K562 (cell line): ENCODE measurements around the gene CORO1A. TPM values are rescaled to one million over a fixed set of nuclear protein-coding genes. Genes with fewer than 3 reads are reported as not detected.

Experiments
- ATAC-seq: fragments of 200-7000 bp; cut with Tn5 transposase; 3 replicates; pipeline ENCODE4 v1.9.1; 2020; ENCODE audit warnings: moderate library complexity
- BruUV-seq: library from RNA; stranded (reverse); fragments of 400-500 nt; replicated peaks from 2 replicates; lab custom pipeline; 2021; lab: Mats Ljungman, UMichigan
- CTCF ChIA-PET: fragments of 300-600 bp; formaldehyde crosslinking; extraction: SDS; loops from one replicate; lab custom pipeline; 2021; ENCODE audit warnings: low intra/inter-chr PET ratio; lab: Yijun Ruan, JAX
- POLR2A ChIA-PET: fragments of 300-600, 350-650 bp; sonication (Branson Sonifier 250); formaldehyde crosslinking; extraction: SDS; loops from one replicate; lab custom pipeline; 2021; ENCODE audit warnings: antibody characterized with exemption, inconsistent platforms; lab: Yijun Ruan, JAX
- DNase-seq, 4 experiments: peaks; one replicate each; pipeline versions ENCODE4 v3.0.0 to v3.0.0-alpha.2; 2011 to 2018; ENCODE audit warnings: low spot score in 3 of 4, mixed read lengths in 3 of 4; ENCODE audit errors: extremely low read depth in 1 of 4
- FAIRE-seq: peaks from 2 replicates; lab custom pipeline; 2011; peaks lifted over from hg19 to GRCh38; lab: Jason Lieb, UNC
- H2AFZ ChIP-seq: 2 replicates; pipeline ENCODE4 v1.6.0; 2011; ENCODE audit warnings: low read depth, low read length, control low read depth, inconsistent platforms
- H3K27ac ChIP-seq: fragments of 200-600 bp; 3 replicates; pipeline ENCODE4 v1.8.0; 2011; ENCODE audit warnings: low read depth, mild to moderate bottlenecking, control low read depth, inconsistent platforms, low read length, moderate library complexity, mixed read lengths; ENCODE audit errors: extremely low read depth
- H3K27me3 ChIP-seq, 2 experiments: fragments of 300-600 bp in 1 of 2; 2 replicates in 1 of 2; 3 replicates in 1 of 2; pipeline versions ENCODE4 v1.6.0 to v1.8.0; 2011; ENCODE audit warnings: inconsistent platforms in 2 of 2, low read length in 2 of 2, mild to moderate bottlenecking in 1 of 2, mixed read lengths in 1 of 2, moderate library complexity in 1 of 2; ENCODE audit not compliant: control insufficient read depth in 2 of 2, insufficient read depth in 2 of 2
- H3K36me3 ChIP-seq: fragments of 300-600 bp; 3 replicates; pipeline ENCODE4 v1.8.0; 2011; ENCODE audit warnings: mild to moderate bottlenecking, low read length, inconsistent platforms; ENCODE audit not compliant: control insufficient read depth, insufficient read depth
- H3K4me1 ChIP-seq, 2 experiments: fragments of 200-600 bp in 1 of 2; replicated peaks in 1 of 2; 2 replicates in 1 of 2; 3 replicates in 1 of 2; pipeline versions ENCODE4 v1.5.1 to v1.8.0; 2011; ENCODE audit warnings: inconsistent platforms in 2 of 2, low read length in 2 of 2, mild to moderate bottlenecking in 1 of 2, mixed read lengths in 1 of 2, moderate library complexity in 1 of 2; ENCODE audit not compliant: control insufficient read depth in 2 of 2, insufficient read depth in 2 of 2
- H3K4me2 ChIP-seq: 2 replicates; pipeline ENCODE4 v1.6.1; 2011; ENCODE audit warnings: low read length, control low read depth, inconsistent platforms, mixed read lengths; ENCODE audit not compliant: insufficient read depth
- H3K4me3 ChIP-seq: fragments of 200-600 bp; sonication (generic), shearing (Covaris generic); 2 replicates; pipeline ENCODE4 v1.5.1; 2016; ENCODE audit warnings: control low read depth, inconsistent platforms
- H3K79me2 ChIP-seq: fragments of 200-600 bp; 3 replicates; pipeline ENCODE4 v1.8.0; 2011; ENCODE audit warnings: low read length, inconsistent platforms; ENCODE audit not compliant: control insufficient read depth, insufficient read depth
- H3K9ac ChIP-seq, 2 experiments: 2 replicates each; pipeline versions ENCODE4 v1.6.0 to v1.6.1; 2011; ENCODE audit warnings: low read depth in 2 of 2, low read length in 2 of 2, control low read depth in 1 of 2, inconsistent platforms in 1 of 2, mild to moderate bottlenecking in 1 of 2, mixed read lengths in 1 of 2; ENCODE audit not compliant: insufficient read depth in 1 of 2
- H3K9me1 ChIP-seq: one replicate; pipeline ENCODE4 v1.6.0; 2011; ENCODE audit warnings: inconsistent platforms, mild to moderate bottlenecking, low read length, moderate library complexity; ENCODE audit not compliant: control insufficient read depth, insufficient read depth
- H3K9me3 ChIP-seq: replicated peaks from 2 replicates; pipeline ENCODE4 v1.5.1; 2011; ENCODE audit warnings: low read depth, low read length, inconsistent platforms; ENCODE audit not compliant: control insufficient read depth, insufficient read depth
- H4K20me1 ChIP-seq: replicated peaks from 2 replicates; pipeline ENCODE4 v1.6.1; 2011; ENCODE audit warnings: low read length, inconsistent platforms, mixed read lengths; ENCODE audit not compliant: control insufficient read depth, insufficient read depth
- CLOCK ChIP-seq: fragments of 250-450 bp; sonication (Bioruptor Pico); IDR thresholded peaks from 2 replicates; pipeline ENCODE4 v1.4.0; 2020; ENCODE audit warnings: mild to moderate bottlenecking, moderate library complexity, borderline replicate concordance
- CREB1 ChIP-seq, 2 experiments: sonication (generic) in 1 of 2; formaldehyde crosslinking in 1 of 2; IDR thresholded peaks; 2 replicates each; pipeline versions ENCODE4 v1.6.1 to v1.8.0; 2012 to 2022; ENCODE audit warnings: inconsistent platforms in 1 of 2, mild to moderate bottlenecking in 1 of 2, missing genetic modification reagents in 1 of 2, moderate library complexity in 1 of 2
- FOXP1 ChIP-seq: sonication (generic); formaldehyde crosslinking; IDR thresholded peaks from 2 replicates; pipeline ENCODE4 v1.8.0; 2022; ENCODE audit warnings: mild to moderate bottlenecking, missing genetic modification reagents
- WGBS: fragments of 100-300 bp; shearing (Covaris generic); methylation state at CpG from one replicate; pipeline ENCODE4 v1.1.6; 2016; ENCODE audit warnings: low coverage, mixed read lengths; ENCODE audit not compliant: insufficient coverage; ENCODE audit errors: missing lambda C conversion rate; 5-methylcytosine and 5-hydroxymethylcytosine counted together
- in situ Hi-C: fragments of 300-500 bp; cut with MboI; formaldehyde crosslinking; loops from 4 replicates; pipeline ENCODE4 v1.15.0; 2018; ENCODE audit warnings: inconsistent platforms, mixed read lengths
- intact Hi-C: fragments of 100-400 bp; cut with micrococcal nuclease; formaldehyde crosslinking; loops from 2 replicates; pipeline ENCODE4 v1.14.2; 2022
- polyA plus RNA-seq, 8 experiments: library from polyadenylated mRNA; depleted of rRNA in 4 of 8; stranded (reverse) in 5 of 8; unstranded in 3 of 8; fragments of >200 nt; fragmentation: Nextera tagmentation in 2 of 8; fragmentation: Illumina TruSeq in 1 of 8; extraction: Ambion mirVana in 2 of 8; extraction: Trizol in 1 of 8; gene quantifications; 2 replicates each; pipeline versions ENCODE4 v1.2.1 to v1.2.3, GENCODE V29; 2011 to 2014; ENCODE audit warnings: inconsistent platforms in 1 of 8, missing spikeins in 1 of 8
- total RNA-seq, 7 experiments: library from RNA; depleted of rRNA in 6 of 7; stranded (reverse); fragments of >200 nt in 6 of 7; fragmentation: Illumina TruSeq in 2 of 7; extraction: Trizol in 2 of 7; gene quantifications; 2 replicates each; pipeline versions ENCODE4 v1.2.1 to v1.2.3, GENCODE V29; 2011 to 2021; ENCODE audit warnings: low replicate concordance in 1 of 7

Gene CORO1A
- total and polyA plus RNA-seq, 9 of the 15 experiments (the other 6 are each of a cell fraction or from before 2014, with no cell fraction given): 0.22 to 23.8 (median 7.6) TPM

DNA sequence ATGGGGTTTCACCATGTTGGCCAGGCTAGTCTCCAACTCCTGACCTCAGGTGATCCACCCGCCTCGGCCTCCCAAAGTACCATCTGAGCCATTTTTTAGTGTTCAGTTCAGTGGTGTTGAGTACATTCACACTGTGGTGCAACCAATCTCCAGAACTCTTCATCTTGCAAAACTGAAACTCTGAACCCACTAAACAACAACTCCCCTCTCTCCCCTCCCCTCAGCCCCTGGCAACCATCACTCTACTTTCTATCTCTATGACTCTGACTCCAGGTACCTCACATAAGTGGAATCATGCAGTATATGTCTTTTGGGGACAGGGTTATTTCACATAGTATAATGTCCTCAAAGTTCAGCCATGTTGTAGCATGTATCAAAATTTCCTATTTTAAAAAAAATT lies 41.7 kb upstream of the CORO1A start:
- H3K27ac ChIP-seq: no peak overlapping the region
- WGBS: 75% methylated on average over 2 of the region's 2 CpGs
- FAIRE-seq (peak; percentile 11), DNase-seq (no peak), ATAC-seq (no peak)
- intact Hi-C loops: no loop called here
- in situ Hi-C loops: loop anchor here (25.0 kb wide), 1 partner anchor 679 kb away; the partner anchor contains the start of genes BOLA2, SLX1B and SULT1A4
- H2AFZ ChIP-seq: no peak overlapping the region
- TF ChIP-seq CLOCK (CRISPR knock-in tag): no peak
- TF ChIP-seq CREB1 (IDR thresholded peaks at IDR 0.05): no peak
- TF ChIP-seq CREB1 (CRISPR knock-in tag; IDR thresholded peaks at IDR 0.05): no peak
- TF ChIP-seq FOXP1 (CRISPR knock-in tag): no peak
- no peak overlapping the region for H3K4me2 ChIP-seq
- H3K4me3 ChIP-seq: no peak overlapping the region
- no TSS peak for BruUV-seq
- no peaks in the 10 kb centered on the region for H3K36me3 ChIP-seq
- H3K4me1 ChIP-seq: peaks cover 6 to 7% of the 10 kb centered on the region in 2 experiments; a peak in 4 of 5 replicates
- ChIA-PET POLR2A (interaction anchor here (0.6 to 0.7 kb wide), 2 partner anchors 16 to 1271 kb away, joined by 3 read pairs; no protein-coding TSS in a partner anchor), CTCF (interaction anchor here (0.6 kb wide), 1 partner anchor 488 kb away, joined by 4 read pairs; no protein-coding TSS in a partner anchor)
- H3K9ac ChIP-seq: no peak overlapping the region
- H3K9me1 ChIP-seq: no peaks in the 10 kb centered on the region
- H3K9me3 ChIP-seq: no peaks in the 10 kb centered on the region
- H4K20me1 ChIP-seq: no peaks in the 10 kb centered on the region
- H3K27me3 ChIP-seq: no peaks in the 10 kb centered on the region
- no peaks in the 10 kb centered on the region for H3K79me2 ChIP-seq
